Measurements from ENCODE around the gene CDH4.

Gene CDH4

DNA sequence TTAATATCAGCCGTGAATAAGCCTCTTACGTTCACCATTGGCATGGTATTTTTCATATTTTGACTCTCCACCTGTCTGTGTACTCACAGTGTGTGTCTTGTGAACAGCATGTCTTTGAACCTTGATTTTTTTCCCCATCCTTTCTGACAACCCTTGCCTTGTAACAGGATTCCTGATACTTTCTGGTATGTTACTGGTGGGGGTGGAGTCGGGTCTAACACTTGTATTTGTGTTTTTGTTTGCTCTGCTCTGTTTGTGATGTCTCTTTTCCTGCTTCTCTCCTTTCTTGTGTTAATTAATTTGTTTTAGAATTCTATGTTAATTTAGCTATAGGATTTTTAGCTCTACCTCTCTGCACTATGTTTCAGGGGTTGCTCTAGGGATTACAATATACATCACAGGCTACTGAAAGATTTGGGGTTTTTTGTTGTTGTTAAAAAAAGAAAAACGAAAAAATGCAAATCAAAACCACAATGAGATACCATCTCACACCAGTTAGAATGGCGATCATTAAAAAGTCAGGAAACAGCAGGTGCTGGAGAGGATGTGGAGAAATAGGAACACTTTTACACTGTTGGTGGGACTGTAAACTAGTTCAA lies 245.1 kb downstream of the CDH4 start:
- TF ChIP-seq ZNF274 (IDR thresholded peaks at IDR 0.05; ENCODE audit: low read depth, low read length), result no peak
- no peak overlapping the region for H3K4me3 ChIP-seq (ENCODE audit: low read length)

DNA sequence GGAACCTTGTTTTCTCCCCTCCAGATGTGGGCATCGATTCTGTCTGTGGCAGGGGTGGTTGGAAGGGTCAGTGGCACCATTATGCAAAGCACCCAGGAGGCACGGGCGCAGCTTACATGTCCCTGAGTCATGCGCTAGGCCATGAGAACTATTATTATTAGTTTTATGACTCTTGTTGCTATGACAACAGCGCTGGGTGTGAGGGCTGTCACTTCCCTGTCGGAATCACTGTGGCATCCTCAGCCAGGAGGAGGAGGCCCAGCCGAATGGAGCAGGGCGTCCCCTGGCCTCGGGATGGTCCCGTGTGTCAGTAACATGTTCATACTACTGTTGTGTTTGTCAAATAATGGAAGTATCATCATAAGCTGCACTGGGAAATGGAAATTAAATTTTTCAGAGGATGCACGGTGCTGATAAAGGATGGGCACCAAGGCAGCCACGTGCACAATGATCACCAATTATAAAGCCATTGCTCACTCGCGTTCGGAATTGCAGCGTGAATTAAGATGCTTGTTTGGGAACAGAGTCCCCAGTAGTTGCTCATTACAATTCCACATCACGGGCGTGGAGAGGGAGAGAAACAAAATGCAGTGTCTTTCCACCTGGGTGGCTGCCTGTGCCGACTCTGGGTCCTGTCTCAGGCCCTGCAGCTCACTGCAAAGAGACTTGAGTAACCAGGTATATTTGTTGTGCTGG lies 247.9 kb downstream of the CDH4 start:
- no peak for TF ChIP-seq ZNF274 (IDR thresholded peaks at IDR 0.05; ENCODE audit: low read depth, low read length)

DNA sequence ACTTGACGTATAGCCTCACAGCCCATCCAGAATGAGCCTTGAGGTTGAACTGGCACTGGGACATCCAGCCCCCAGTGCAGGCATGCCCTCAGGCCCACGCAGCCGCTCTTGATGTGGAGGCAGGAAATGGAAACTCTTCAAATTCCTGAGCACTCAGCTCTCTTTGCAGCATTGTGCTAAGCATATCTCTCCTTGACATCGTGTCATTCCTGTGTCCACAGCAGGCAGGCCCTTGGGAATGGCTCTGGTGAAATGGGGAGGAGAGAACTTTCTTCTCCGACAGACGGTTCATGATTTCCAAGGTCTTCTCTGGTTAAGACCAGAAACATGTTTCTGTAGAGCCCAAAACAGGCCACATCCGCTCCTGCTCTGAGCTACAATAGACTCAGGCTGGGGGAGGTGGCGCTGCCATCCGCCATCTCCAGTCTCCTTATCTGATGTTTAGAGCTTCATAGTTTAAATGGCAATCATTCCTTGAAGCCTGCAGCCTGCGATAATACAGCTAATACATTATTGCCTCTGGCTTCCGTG lies 248.8 kb downstream of the CDH4 start:
- no peak overlapping the region for H3K4me3 ChIP-seq (ENCODE audit: low read length)
- no peak for TF ChIP-seq ZNF274 (IDR thresholded peaks at IDR 0.05; ENCODE audit: low read depth, low read length)

More for the DNA sequence above, 247.9 kb downstream of the CDH4 start:
- H3K4me3 ChIP-seq (ENCODE audit: low read length), result no peak overlapping the region

DNA sequence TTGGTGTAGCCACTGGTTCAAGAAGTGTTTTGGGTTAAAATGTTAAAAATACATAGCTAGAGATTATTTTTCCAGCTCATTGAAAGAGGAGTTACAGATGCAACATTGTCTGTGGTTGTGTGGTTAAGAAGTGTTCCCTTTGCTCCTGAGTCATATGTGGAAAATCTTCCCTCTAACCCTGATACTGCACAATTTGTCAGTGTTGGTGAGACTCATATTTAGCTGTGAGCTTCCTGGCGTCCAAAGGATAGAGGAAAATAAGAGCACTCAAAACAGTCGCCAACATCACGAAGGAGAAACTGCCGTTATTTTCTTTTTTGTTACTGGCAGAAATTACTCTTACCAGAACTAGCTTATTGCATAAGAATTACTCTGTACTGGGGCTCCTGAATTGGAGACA lies 250.4 kb downstream of the CDH4 start:
- no peak overlapping the region for H3K4me3 ChIP-seq (ENCODE audit: low read length)
- TF ChIP-seq ZNF274 (IDR thresholded peaks at IDR 0.05; ENCODE audit: low read depth, low read length), result no peak

DNA sequence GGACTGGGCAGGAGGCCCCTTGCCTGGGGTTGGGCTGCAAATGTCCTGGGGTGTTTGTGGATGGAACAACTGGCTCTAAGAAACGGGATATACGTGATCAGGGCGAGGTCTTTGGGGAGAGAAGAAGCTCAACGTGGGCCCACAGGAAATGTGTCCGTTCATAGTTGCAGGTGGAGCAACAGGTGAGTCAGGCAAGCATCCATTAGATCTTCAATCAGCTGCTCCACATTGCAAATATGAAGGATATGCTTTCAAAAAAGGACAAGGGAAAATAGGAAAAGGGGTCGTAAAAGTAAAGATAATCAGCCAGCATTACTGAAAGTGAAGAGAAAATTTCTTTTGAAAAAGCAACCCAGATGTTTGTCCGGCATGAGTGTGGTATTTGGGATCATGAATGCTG lies 251.0 kb downstream of the CDH4 start:
- H3K4me3 ChIP-seq (ENCODE audit: low read length), result no peak overlapping the region
- no peak for TF ChIP-seq ZNF274 (IDR thresholded peaks at IDR 0.05; ENCODE audit: low read depth, low read length)

DNA sequence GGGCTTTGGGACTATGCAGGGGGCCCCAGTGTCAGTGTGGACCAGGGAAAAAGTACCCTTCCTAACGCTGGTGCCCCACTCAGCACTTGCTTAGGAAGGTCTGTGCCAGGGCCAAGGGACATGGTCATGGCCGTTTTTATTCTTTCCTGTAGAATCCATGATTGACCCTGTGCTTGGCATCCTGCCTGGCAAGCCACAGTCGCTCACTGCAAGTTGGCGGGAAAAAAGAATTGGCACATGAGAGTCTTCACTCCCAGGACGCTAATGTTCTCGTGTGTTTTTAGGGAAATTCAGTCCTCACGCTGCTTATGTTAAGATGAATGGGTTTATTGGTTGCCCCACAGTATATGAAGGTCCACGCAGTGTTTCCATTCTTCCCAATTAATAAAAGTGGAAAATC lies 253.4 kb downstream of the CDH4 start:
- no peak overlapping the region for H3K4me3 ChIP-seq (ENCODE audit: low read length)
- TF ChIP-seq ZNF274 (IDR thresholded peaks at IDR 0.05; ENCODE audit: low read depth, low read length), result no peak

DNA sequence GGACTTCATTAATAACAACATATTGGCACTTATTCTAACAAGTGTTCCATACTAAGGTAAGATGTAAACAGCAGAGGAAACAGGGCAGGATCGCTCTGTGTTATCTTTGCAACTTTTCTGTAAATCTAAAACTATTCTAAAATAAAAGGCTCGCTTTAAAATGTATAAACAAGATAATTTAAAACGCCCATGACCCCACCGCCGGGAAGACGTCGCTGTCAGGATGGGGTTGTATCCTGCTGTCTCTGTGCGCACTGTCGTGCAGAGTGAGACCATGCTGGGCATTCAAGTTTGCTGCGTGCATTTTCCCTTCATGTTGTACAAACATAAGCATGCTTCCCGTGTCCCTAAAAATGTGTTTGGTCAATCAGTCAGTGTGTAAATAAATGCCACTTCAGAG lies 255.7 kb downstream of the CDH4 start:
- no peak overlapping the region for H3K4me3 ChIP-seq (ENCODE audit: low read length)
- TF ChIP-seq ZNF274 (IDR thresholded peaks at IDR 0.05; ENCODE audit: low read depth, low read length), result no peak

DNA sequence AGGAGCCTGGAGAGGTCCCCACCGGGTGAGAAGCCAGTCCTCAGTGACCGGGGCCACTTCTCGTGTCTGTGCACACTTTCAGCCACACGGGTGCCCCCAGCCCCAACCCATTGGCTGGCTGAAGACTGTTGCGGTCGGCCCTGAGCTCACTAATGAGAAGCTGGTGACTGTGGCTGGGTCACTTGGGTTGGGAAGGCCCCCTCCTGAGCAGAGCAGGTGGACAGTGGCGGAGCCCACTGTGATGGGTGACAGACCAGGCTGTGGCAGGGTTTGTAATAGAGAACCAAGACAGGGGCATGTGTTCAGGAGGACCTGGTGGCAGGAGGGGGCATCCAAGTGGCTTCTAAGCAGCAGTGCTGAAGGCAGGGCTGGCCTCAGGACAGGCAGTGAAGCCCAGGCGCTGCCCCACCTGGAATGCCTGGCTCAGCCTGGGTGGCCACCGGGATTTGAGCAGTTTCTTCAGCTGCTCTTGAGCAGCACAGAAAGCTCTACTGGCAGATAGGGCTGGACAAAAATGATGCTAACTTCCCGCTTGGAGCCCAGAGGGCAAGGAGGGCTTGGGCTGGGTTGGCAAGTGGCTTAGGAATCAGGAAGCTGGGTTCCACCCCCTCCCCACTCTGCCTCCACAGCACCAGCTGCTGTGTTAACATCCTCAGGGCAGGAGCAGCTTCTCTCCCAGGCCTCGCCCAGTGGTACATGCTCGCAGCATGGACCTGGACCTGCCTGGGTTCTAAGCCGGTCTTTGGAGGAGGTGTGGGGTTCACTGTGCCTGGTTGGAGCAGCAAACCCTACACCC lies 256.4 kb downstream of the CDH4 start:
- no peak for TF ChIP-seq ZNF274 (IDR thresholded peaks at IDR 0.05; ENCODE audit: low read depth, low read length)
- H3K4me3 ChIP-seq (ENCODE audit: low read length), result no peak overlapping the region

DNA sequence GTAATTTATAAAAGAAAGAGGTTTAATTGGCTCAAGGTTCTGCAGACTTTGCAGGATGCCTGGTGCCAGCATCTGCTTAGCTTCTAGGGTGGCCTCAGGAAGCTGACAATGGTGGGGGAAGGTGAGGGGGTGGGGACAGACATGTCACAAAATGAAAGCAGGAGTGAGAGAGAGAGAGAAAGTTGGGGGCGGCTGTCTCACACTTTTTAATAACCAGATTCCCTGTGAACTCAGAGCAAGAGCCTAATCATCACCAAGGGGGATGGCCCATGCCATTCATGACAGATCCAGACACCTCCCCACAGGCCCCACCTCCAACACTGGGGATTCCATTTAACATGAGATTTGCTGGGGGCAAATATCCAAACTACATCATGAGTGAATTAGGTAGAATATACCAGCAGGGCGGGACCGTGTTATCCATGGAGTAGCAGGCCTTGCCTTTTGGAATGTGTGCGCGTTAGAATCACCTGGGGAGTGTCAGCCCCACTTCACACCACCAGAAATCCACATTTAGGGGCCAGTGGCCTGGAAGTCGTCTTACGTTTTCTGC lies 258.8 kb downstream of the CDH4 start:
- no peak for TF ChIP-seq ZNF274 (IDR thresholded peaks at IDR 0.05; ENCODE audit: low read depth, low read length)
- no peak overlapping the region for H3K4me3 ChIP-seq (ENCODE audit: low read length)

DNA sequence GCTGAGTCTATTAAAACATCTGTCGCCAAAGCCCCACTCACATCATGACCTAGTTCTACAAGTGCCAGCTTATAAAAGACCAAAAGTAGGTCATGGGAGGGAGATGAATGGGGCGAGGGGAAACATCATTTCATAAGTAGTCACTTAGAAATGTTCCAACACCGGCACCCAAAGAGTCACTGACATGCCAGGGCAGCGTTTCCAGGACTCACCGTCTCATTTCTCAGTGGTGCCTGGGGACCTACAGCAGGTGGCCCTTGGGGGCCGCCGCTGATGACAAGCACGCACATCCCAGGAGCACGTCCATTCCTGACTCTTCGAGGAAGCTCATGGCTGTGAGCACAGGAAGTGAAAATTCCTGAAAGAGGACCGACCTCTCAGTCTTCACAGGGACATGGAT lies 260.4 kb downstream of the CDH4 start:
- TF ChIP-seq ZNF274 (IDR thresholded peaks at IDR 0.05; ENCODE audit: low read depth, low read length), result no peak
- H3K4me3 ChIP-seq (ENCODE audit: low read length), result no peak overlapping the region

DNA sequence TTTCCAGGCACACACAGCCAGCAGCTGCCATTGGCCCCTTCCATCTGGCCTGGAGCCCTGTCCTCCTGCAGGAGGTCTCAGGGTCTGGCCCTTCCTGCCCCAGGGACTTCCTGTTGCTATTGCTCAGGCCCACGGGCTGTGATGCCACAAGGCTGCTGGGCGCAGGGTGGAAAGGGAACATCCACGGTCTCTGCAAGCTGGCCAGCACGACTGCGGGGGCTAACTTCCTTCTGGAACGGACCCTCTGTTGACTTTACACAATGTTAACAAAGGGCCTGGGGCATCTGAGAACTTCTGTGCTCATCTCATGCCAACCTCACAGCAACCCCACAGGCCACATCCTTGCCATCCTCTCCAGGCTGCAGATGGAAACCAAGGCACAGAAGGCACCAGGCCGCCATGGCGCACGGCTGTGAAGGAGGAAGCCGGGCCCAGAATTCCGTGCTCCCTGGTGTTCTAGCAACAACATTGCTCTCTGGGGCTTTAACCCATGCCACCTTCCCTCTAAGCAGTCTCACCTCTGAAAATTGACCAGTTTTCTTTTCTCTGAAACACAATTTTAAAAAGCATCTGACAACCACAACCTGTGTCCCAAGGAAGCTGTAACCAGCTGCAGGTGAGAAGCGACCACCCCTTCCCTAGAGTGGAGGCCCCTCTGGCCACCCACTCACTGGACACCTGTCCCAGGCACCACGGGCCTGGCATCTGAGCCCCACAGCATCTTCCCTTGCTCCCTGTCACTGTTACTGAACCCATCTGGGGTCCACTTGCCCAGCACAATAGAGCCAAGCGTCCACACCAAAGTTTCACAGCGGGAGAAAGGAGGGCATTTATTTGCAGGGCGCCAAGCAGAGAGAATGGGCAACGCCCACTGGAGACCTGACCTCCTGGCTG lies 261.3 kb downstream of the CDH4 start:
- no peak for TF ChIP-seq ZNF274 (IDR thresholded peaks at IDR 0.05; ENCODE audit: low read depth, low read length)
- H3K4me3 ChIP-seq (ENCODE audit: low read length), result no peak overlapping the region

DNA sequence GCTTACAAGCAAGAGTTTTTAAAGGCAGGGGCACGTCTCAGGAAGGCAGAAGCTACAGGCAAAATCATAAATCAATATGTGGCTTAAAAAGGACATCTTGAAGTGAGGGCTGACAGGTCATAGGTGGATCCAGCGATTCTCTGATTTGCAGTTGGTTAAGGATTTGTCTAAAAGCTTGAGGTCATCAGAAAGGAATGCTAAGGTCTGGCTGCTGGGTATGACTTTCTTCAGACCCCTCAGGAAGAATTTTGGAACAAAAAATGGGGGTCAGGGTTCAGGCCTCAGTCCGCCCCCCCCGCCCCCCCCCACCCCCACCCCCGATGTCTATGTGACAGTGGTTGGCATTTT lies 261.9 kb downstream of the CDH4 start:
- H3K4me3 ChIP-seq (ENCODE audit: low read length), result no peak overlapping the region
- no peak for TF ChIP-seq ZNF274 (IDR thresholded peaks at IDR 0.05; ENCODE audit: low read depth, low read length)

DNA sequence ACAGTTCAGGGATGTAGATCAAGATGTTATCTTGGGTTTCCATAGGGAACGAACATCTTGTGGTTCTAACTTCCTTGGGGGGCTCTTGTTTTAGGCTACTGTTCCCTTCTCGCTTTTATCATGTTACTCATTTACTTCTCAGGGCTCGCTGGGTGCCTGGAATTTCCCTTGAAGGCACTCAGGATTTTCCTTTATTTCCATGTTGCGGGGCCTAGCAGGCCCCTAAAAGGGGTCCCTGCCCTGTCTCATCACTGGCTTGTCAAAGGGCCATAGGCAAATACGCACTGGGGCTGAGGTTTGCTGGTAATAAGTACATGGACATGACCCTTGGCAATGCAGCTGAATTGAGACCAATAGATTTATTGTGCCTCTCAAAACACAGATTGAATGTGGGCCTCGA lies 262.3 kb downstream of the CDH4 start:
- TF ChIP-seq ZNF274 (IDR thresholded peaks at IDR 0.05; ENCODE audit: low read depth, low read length), result no peak
- no peak overlapping the region for H3K4me3 ChIP-seq (ENCODE audit: low read length)

Measured in GM08714 (cell line).